D721Med (cell line): ENCODE data around the gene MICAL3.

Experiments used
- DNase-seq: peaks from one replicate; pipeline ENCODE4 v3.0.0; 2011; ENCODE audit warnings: low spot score; ENCODE audit not compliant: insufficient read length
- FAIRE-seq: peaks from 2 replicates; lab custom pipeline; 2011; peaks lifted over from hg19 to GRCh38; lab: Jason Lieb, UNC
- TF ChIP-seq, protein P1 (sequence below): IDR thresholded peaks from 2 replicates; pipeline ENCODE4 v1.5.1; 2012; ENCODE audit warnings: mild to moderate bottlenecking, control low read depth; ENCODE audit not compliant: insufficient read depth; ENCODE audit errors: missing control alignments

MICAL3 gene

DNA sequence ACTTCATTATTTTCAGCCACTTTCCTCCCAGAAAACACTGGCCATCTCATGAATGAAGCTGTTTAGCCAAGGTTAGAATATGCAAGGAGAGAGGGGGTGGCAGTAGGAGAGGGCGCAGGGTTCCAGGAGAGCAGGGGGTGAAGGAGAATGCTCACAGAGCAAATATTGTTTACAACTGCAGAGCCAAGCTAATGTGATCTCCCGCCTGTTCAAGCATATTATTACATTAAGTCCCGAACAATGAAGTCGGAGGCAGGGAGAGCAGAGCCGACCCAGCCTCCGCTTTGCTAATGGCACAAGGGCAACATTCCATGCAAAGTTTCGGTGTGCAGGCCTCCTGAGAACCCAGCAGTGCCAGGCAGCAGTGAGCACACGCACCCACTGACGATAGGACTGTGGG lies 80.1 kb downstream of the MICAL3 start:
- FAIRE-seq = no peak
- DNase-seq = no peak
- TF ChIP-seq, protein P1, sequence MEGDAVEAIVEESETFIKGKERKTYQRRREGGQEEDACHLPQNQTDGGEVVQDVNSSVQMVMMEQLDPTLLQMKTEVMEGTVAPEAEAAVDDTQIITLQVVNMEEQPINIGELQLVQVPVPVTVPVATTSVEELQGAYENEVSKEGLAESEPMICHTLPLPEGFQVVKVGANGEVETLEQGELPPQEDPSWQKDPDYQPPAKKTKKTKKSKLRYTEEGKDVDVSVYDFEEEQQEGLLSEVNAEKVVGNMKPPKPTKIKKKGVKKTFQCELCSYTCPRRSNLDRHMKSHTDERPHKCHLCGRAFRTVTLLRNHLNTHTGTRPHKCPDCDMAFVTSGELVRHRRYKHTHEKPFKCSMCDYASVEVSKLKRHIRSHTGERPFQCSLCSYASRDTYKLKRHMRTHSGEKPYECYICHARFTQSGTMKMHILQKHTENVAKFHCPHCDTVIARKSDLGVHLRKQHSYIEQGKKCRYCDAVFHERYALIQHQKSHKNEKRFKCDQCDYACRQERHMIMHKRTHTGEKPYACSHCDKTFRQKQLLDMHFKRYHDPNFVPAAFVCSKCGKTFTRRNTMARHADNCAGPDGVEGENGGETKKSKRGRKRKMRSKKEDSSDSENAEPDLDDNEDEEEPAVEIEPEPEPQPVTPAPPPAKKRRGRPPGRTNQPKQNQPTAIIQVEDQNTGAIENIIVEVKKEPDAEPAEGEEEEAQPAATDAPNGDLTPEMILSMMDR = no peak

DNA sequence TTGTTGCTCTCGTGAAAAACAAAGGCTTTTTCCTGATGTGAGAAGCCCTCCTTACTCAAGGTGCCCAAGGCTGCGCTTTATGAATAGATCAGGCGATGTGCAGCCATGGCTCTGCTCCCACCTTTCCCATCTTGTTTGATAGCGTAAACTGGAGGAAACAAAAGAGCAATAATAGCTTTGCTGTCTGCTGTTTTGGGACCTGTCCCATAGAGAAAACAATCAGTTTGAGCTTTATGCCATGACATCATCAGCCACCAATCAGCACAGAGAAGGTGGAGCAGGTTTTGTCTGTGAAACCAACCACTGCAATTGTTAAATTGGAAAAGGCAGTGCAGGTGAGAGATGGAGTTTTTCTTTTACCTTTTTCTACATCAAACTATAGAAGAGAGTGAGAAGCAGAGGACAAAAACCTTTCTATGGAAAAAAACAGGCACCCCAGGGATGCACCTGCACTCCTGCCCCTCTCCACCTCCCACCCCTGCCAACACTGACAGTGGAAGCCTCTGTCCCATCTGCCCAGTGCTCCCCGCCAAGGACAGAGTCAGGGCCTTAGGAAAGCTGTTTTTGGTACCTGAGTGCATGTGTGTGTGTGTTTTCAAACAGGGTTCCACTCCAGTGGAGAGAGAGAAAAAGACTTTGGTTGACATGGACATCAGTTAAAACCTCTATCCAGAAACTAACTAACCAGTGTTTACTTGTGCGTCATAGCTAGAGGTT lies 80.7 kb downstream of the MICAL3 start:
- TF ChIP-seq, protein P1 = no peak
- DNase-seq = no peak
- no peak for FAIRE-seq

DNA sequence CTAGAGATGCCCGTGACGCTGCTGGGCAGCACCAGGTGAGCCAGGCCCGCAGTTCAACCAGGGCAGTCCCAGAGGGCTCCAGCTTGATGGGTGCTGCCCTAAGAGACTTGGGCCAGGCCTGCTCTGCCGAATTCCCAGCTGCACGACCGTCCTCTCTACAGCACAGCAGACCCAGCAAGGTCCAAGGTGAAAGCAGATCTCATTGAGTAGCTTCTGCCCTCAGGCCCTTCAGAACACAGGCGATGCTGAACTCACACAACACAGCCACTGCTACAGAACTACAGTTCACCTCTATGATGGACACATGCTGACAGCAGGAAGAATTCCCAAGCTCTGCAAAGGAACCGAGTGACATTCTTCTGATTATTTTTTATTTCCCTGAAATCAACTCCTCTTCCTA lies 81.6 kb downstream of the MICAL3 start:
- no peak for DNase-seq
- TF ChIP-seq, protein P1 = no peak
- no peak for FAIRE-seq

DNA sequence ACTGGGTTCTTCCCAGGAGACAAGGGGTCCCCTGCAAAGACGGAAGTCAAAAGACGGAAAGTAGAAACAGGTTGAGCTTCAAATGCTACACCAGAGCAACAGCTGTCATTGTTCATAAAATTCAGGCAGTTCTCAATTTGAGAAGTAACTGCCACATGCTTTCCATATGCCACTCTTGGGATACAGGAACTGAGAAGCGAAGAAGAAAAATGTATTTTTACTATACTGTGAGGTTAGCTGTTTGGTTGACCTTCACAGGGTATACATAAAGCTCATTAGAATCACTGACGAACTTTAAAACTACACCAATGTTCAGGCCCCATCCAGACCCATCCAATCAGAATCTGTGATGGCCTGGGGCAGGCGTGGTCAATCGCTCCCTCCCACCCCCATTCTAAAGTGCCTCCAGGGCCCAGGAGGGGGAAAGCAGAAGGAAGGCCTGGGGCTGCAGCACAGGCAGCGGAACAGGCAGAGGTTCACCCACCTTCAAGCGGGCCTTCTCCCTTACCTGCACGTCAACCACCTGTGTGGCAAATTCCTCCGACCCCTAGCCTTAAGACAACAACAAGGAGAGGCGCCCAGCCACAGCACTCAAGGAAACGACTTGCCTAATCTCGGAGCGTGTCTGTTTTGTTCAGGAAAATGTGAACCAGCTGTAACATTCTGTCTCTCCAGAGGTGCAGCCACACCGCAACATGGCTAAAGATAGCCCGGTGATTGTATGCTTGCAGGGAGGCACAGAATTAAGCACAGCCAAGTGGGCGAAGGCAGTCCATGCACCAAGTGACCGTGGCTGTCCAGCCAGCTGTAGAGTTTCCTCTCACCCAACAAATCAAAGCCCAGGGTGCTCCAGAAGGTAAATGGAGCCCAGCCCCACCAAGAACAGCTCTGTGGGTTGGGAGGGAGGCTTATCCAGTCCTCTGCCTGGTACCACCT lies 82.6 kb downstream of the MICAL3 start:
- TF ChIP-seq, protein P1 = no peak
- no peak for FAIRE-seq
- DNase-seq = no peak

DNA sequence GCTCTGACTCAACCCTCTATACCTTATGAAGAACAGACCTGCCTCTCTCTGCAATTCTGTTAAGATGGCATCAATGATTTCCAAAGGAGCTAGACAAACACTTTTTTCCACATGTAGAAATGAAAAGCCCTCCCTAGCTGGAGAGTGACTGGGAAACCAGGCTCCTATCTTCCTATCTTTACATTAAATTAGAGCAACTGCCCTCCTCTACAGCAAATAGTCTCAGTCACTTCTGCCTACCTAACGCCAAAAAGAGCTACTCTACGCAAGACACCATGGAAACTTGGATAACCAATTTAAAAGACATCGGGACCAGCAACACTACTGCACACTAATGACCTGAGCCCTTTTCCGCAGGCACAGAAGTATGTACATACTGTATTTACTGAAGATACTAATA lies 84.8 kb downstream of the MICAL3 start:
- TF ChIP-seq, protein P1 = no peak
- FAIRE-seq (no peak), DNase-seq (no peak)

DNA sequence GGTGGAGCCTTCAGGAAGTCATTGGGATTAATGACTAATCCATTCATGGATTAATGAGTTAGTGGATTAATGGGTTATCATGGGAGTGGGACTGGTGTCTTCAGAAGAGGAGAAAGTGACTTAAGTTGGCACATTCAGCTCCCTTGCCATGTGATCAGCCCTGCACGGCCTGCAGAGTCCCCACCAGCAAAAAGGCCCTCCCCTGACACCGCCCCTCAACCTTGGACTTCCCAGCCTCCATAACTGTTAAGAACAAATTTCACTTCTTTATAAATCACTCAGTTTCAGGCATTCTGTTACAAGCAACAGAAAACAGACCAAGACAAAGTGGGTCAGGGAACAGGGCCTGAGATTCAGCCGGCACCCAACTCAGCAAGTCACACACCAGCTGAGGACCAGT lies 85.3 kb downstream of the MICAL3 start:
- TF ChIP-seq, protein P1 = no peak
- FAIRE-seq (no peak), DNase-seq (no peak)
